Spleen (tissue), 11 donors: ENCODE data around the gene PDE8A. TPM values are rescaled to one million over a fixed set of nuclear protein-coding genes. Genes with fewer than 3 reads are reported as not detected.

Experiments
- DNase-seq: peaks from one replicate; pipeline ENCODE4 v3.0.0-alpha.2; 2020
- H3K27ac ChIP-seq, 8 donors: fragments of 200-600 bp; sonication (generic) in 7 of 8; 1 replicate in 4 of 8; 2 replicates in 4 of 8; pipeline versions ENCODE4 v1.5.0 to v1.8.0; 2016 to 2021; ENCODE audit warnings: inconsistent platforms in 4 of 8, mild to moderate bottlenecking in 4 of 8, moderate library complexity in 1 of 8
- H3K27me3 ChIP-seq, 7 donors: fragments of 200-600 bp; sonication (generic) in 6 of 7; replicated peaks in 1 of 7; 1 replicate in 4 of 7; 2 replicates in 3 of 7; pipeline versions ENCODE4 v1.5.0 to v1.8.0; 2016 to 2021; ENCODE audit warnings: inconsistent platforms in 3 of 7, mild to moderate bottlenecking in 1 of 7
- H3K36me3 ChIP-seq, 6 donors: fragments of 200-600 bp; sonication (generic) in 5 of 6; 1 replicate in 4 of 6; 2 replicates in 2 of 6; pipeline versions ENCODE4 v1.5.0 to v1.8.0; 2016 to 2021; ENCODE audit warnings: inconsistent platforms in 2 of 6
- H3K4me1 ChIP-seq, 6 donors: fragments of 200-600 bp; sonication (generic) in 5 of 6; 1 replicate in 3 of 6; 2 replicates in 3 of 6; pipeline versions ENCODE4 v1.5.0 to v1.8.0; 2016 to 2021; ENCODE audit warnings: inconsistent platforms in 3 of 6
- H3K4me3 ChIP-seq, 8 donors: fragments of 200-600 bp; sonication (generic) in 7 of 8; 1 replicate in 4 of 8; 2 replicates in 4 of 8; pipeline versions ENCODE4 v1.5.0 to v1.8.0; 2016 to 2021; ENCODE audit warnings: inconsistent platforms in 4 of 8, mild to moderate bottlenecking in 4 of 8, moderate library complexity in 2 of 8
- H3K9me3 ChIP-seq, 8 donors: fragments of 200-600 bp; sonication (generic) in 7 of 8; 1 replicate in 4 of 8; 2 replicates in 4 of 8; pipeline versions ENCODE4 v1.5.0 to v1.8.0; 2016 to 2021; ENCODE audit warnings: inconsistent platforms in 4 of 8
- CTCF ChIP-seq, 11 experiments: fragments of 200-600 bp in 7 of 11; fragments of 450-650 bp in 4 of 11; sonication (generic) in 4 of 11; IDR thresholded peaks in 8 of 11; conservative IDR thresholded peaks in 3 of 11; 1 replicate in 7 of 11; 2 replicates in 4 of 11; pipeline versions ENCODE4 v1.4.0 to v1.8.0; 2016 to 2021; ENCODE audit warnings: antibody characterized with exemption in 11 of 11, inconsistent platforms in 4 of 11, mild to moderate bottlenecking in 1 of 11
- POLR2A ChIP-seq, 3 donors: fragments of 450-650 bp; IDR thresholded peaks; one replicate each; pipeline ENCODE4 v1.5.1; 2017; ENCODE audit warnings: antibody characterized with exemption in 3 of 3, mild to moderate bottlenecking in 1 of 3
- POLR2AphosphoS5 ChIP-seq, 3 donors: sonication (generic); formaldehyde crosslinking; IDR thresholded peaks; one replicate each; pipeline ENCODE4 v1.5.1; 2017; ENCODE audit warnings: antibody characterized with exemption in 3 of 3
- WGBS, 5 donors: extraction: QIAGEN DNeasy Blood & Tissue Kit in 3 of 5; methylation state at CpG; one replicate each; pipeline versions ENCODE4 v1.1.5 to v1.1.7; 2013 to 2018; 5-methylcytosine and 5-hydroxymethylcytosine counted together
- intact Hi-C: fragments of 100-400 bp; cut with DNase I; formaldehyde crosslinking; loops from one replicate; pipeline ENCODE4 v1.15.0; 2023; ENCODE audit warnings: low total_unique reads
- polyA plus RNA-seq, 3 donors: library from polyadenylated mRNA; stranded (reverse); fragments of 200-250 nt; gene quantifications; one replicate each; pipeline ENCODE4 v1.2.1, GENCODE V29; 2013
- total RNA-seq, 7 donors: library from RNA; depleted of rRNA in 3 of 7; stranded (reverse); fragments of >200 nt in 3 of 7; fragmentation: NEBNext Ultra II Directional in 4 of 7; extraction: Animal tissue kit (Norgen Biotek cat#: 25700) in 4 of 7; gene quantifications; one replicate each; pipeline versions ENCODE4 v1.1.0 to v1.2.1, GENCODE V29; 2016 to 2021
- donor health status: healthy with polysubstance abuse.
- donor health status: DM: no; HTN: no; CAD: no; lungs with moderate emphysema.
- donor health status: DM: no; HTN: no; CAD: no.
- donor health status: Bipolar disorder and iron deficiency.
- donor health status: healthy.
- donor health status: DM: no; HTN: no; CAD: no.
- donor health status: DM: yes; HTN: yes; CAD: no.

The PDE8A gene
- total and polyA plus RNA-seq, 10 donors, result 13.2 to 52.2 (median 30.6) TPM

- intact Hi-C loops, result loop anchor here (10.0 kb wide), 1 partner anchor 453 kb away; no protein-coding TSS in a partner anchor
- H3K27me3 ChIP-seq, result no peaks in the 10 kb centered on the region
- peaks cover 10 to 48% (median 22%) of the 10 kb centered on the region in 6 donors for H3K4me1 ChIP-seq
- DNase-seq, result no peak
- H3K27ac ChIP-seq, result peak overlapping the region in 2 of 8 donors; percentile 12 to 18
- WGBS, 5 donors, result 15 to 22% (median 18%) methylated on average over 7 of the region's 7 CpGs
- no peak overlapping the region for H3K4me3 ChIP-seq
- TF ChIP-seq POLR2AphosphoS5 (IDR thresholded peaks at IDR 0.05), result peak in 1 of 3 donors; percentile 32
- TF ChIP-seq POLR2A (IDR thresholded peaks at IDR 0.05), result no peak
- H3K36me3 ChIP-seq, result no peaks in the 10 kb centered on the region
- no peaks in the 10 kb centered on the region for H3K9me3 ChIP-seq
These were observed 65.8 kb downstream of the PDE8A start for GRCh38 chr15:85047271-85047948.

GRCh38 chr15:85048430-85048829 is 66.8 kb downstream of the PDE8A start:
- intact Hi-C loops, result loop anchor here (10.0 kb wide), 1 partner anchor 454 kb away; no protein-coding TSS in a partner anchor
- Histone ChIP-seq H3K9me3 (no peaks in the 10 kb centered on the region), H3K4me1 (peaks cover 10 to 48% (median 22%) of the 10 kb centered on the region in 6 donors), H3K27me3 (no peaks in the 10 kb centered on the region), H3K27ac (no peak overlapping the region), H3K4me3 (no peak overlapping the region), H3K36me3 (no peaks in the 10 kb centered on the region)
- TF ChIP-seq POLR2AphosphoS5 (IDR thresholded peaks at IDR 0.05), result no peak
- no peak for TF ChIP-seq CTCF (IDR thresholded peaks at IDR 0.05 in 8 of 11, conservative IDR thresholded peaks at IDR 0.05 in 3 of 11)
- WGBS, 5 donors, result 64 to 80% (median 68%) methylated on average over 6 of the region's 6 CpGs
- DNase-seq, result no peak

- Histone ChIP-seq H3K27ac (no peak overlapping the region), H3K36me3 (no peaks in the 10 kb centered on the region), H3K9me3 (no peaks in the 10 kb centered on the region), H3K4me1 (peaks cover 10 to 36% (median 18%) of the 10 kb centered on the region in 6 donors), H3K27me3 (no peaks in the 10 kb centered on the region), H3K4me3 (no peak overlapping the region)
- intact Hi-C loops, result loop anchor here (10.0 kb wide), 1 partner anchor 455 kb away; no protein-coding TSS in a partner anchor
- TF ChIP-seq POLR2AphosphoS5 (IDR thresholded peaks at IDR 0.05) (no peak), POLR2A (IDR thresholded peaks at IDR 0.05) (no peak), CTCF (IDR thresholded peaks at IDR 0.05 in 8 of 11, conservative IDR thresholded peaks at IDR 0.05 in 3 of 11) (no peak)
- no peak for DNase-seq
These were observed 68.1 kb downstream of the PDE8A start for GRCh38 chr15:85049805-85050204.

- DNase-seq, result no peak
- Histone ChIP-seq H3K36me3 (peaks cover 0 to 6% (median 0%) of the 10 kb centered on the region in 6 donors), H3K4me3 (no peak overlapping the region), H3K9me3 (peaks cover 0 to 42% (median 33%) of the 10 kb centered on the region in 8 donors), H3K4me1 (no peaks in the 10 kb centered on the region), H3K27me3 (no peaks in the 10 kb centered on the region), H3K27ac (no peak overlapping the region)
- WGBS, 5 donors, result 47 to 98% (median 73%) methylated on average over 2 of the region's 2 CpGs
- intact Hi-C loops, result no loop called here
- TF ChIP-seq CTCF (IDR thresholded peaks at IDR 0.05 in 8 of 11, conservative IDR thresholded peaks at IDR 0.05 in 3 of 11) (no peak), POLR2AphosphoS5 (IDR thresholded peaks at IDR 0.05) (no peak), POLR2A (IDR thresholded peaks at IDR 0.05) (no peak)
These were observed 78.1 kb downstream of the PDE8A start for GRCh38 chr15:85059734-85060133.
